ENCODE results near the gene CAD.

- TF ChIP-seq, protein P1, sequence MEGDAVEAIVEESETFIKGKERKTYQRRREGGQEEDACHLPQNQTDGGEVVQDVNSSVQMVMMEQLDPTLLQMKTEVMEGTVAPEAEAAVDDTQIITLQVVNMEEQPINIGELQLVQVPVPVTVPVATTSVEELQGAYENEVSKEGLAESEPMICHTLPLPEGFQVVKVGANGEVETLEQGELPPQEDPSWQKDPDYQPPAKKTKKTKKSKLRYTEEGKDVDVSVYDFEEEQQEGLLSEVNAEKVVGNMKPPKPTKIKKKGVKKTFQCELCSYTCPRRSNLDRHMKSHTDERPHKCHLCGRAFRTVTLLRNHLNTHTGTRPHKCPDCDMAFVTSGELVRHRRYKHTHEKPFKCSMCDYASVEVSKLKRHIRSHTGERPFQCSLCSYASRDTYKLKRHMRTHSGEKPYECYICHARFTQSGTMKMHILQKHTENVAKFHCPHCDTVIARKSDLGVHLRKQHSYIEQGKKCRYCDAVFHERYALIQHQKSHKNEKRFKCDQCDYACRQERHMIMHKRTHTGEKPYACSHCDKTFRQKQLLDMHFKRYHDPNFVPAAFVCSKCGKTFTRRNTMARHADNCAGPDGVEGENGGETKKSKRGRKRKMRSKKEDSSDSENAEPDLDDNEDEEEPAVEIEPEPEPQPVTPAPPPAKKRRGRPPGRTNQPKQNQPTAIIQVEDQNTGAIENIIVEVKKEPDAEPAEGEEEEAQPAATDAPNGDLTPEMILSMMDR (IDR thresholded peaks at IDR 0.05), result no peak
- TF ChIP-seq POLR2A (IDR thresholded peaks at IDR 0.05), result no peak
Measured at GRCh38 chr2:27214941-27215340, 2.2 kb upstream of the CAD start.

Measured in esophagus squamous epithelium (tissue), 4 donors.